Stomach (tissue), 4 donors: ENCODE measurements around the gene BCL2L2.

Experiments used
- EP300 ChIP-seq: sonication (generic); formaldehyde crosslinking; IDR thresholded peaks from one replicate; pipeline ENCODE4 v1.6.1; 2017; ENCODE audit warnings: antibody characterized with exemption
- POLR2A ChIP-seq, 4 donors: fragments of 450-650 bp; IDR thresholded peaks; one replicate each; pipeline ENCODE4 v1.6.1; 2016; ENCODE audit warnings: antibody characterized with exemption in 4 of 4, control low read depth in 2 of 4, mild to moderate bottlenecking in 1 of 4, moderate library complexity in 1 of 4
- POLR2AphosphoS5 ChIP-seq, 3 donors: sonication (generic); formaldehyde crosslinking; IDR thresholded peaks; one replicate each; pipeline ENCODE4 v1.6.1; 2016; ENCODE audit warnings: antibody characterized with exemption in 3 of 3
- TF ChIP-seq, protein P1 (sequence below), 7 experiments: fragments of 450-650 bp in 4 of 7; fragments of 200-600 bp in 3 of 7; sonication (generic) in 3 of 7; IDR thresholded peaks; one replicate each; pipeline ENCODE4 v1.5.1; 2016 to 2019; ENCODE audit warnings: antibody characterized with exemption in 7 of 7, control low read depth in 2 of 7, mild to moderate bottlenecking in 1 of 7

DNA sequence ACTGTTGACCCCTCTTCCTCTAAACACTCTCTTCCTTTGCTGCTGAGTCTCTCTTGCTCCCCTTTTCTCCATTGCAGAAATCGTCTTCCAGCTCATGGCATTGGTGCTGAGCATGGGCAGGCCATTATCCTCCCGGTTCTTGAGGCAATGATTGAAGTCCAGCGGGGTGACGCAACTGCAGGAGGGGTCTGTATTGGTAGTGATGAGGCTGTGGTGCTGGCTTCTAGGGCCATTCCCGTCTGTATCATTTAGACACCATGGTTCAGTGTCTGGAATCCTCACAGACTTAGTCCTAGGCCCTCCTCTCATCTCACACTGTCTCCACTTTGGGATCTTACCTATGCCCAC is 46.8 kb downstream of the BCL2L2 start:
- TF ChIP-seq, protein P1, sequence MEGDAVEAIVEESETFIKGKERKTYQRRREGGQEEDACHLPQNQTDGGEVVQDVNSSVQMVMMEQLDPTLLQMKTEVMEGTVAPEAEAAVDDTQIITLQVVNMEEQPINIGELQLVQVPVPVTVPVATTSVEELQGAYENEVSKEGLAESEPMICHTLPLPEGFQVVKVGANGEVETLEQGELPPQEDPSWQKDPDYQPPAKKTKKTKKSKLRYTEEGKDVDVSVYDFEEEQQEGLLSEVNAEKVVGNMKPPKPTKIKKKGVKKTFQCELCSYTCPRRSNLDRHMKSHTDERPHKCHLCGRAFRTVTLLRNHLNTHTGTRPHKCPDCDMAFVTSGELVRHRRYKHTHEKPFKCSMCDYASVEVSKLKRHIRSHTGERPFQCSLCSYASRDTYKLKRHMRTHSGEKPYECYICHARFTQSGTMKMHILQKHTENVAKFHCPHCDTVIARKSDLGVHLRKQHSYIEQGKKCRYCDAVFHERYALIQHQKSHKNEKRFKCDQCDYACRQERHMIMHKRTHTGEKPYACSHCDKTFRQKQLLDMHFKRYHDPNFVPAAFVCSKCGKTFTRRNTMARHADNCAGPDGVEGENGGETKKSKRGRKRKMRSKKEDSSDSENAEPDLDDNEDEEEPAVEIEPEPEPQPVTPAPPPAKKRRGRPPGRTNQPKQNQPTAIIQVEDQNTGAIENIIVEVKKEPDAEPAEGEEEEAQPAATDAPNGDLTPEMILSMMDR (IDR thresholded peaks at IDR 0.05), result no peak
- TF ChIP-seq POLR2A (IDR thresholded peaks at IDR 0.05) (no peak), EP300 (no peak), POLR2AphosphoS5 (IDR thresholded peaks at IDR 0.05) (no peak)
